GM12878 (cell line): ENCODE results near the gene MOK. TPM values are rescaled to one million over a fixed set of nuclear protein-coding genes. Genes with fewer than 3 reads are reported as not detected.

ENCODE experiments used
- ATAC-seq: fragments of 200-7000 bp; cut with Tn5 transposase; 3 replicates; pipeline ENCODE4 v1.9.1; 2020; ENCODE audit warnings: mild to moderate bottlenecking, moderate library complexity
- BruUV-seq: library from RNA; stranded (reverse); fragments of 400-500 nt; replicated peaks from 2 replicates; lab custom pipeline; 2021; lab: Mats Ljungman, UMichigan
- CTCF ChIA-PET: fragments of 300-600 bp; sonication (Branson Sonifier 250); formaldehyde crosslinking; extraction: SDS; loops from one replicate; lab custom pipeline; 2021; ENCODE audit warnings: inconsistent platforms; lab: Yijun Ruan, JAX
- POLR2A ChIA-PET: fragments of 350-600 bp; formaldehyde crosslinking; extraction: SDS; loops from one replicate; lab custom pipeline; 2021; ENCODE audit warnings: inconsistent platforms; lab: Charles Lee
- RAD21 ChIA-PET: fragments of 300-600 bp; sonication (Branson Sonifier 250); formaldehyde crosslinking; loops from one replicate; lab custom pipeline; 2023; ENCODE audit warnings: antibody characterized with exemption; ENCODE audit not compliant: unreplicated experiment; lab: Charles Lee
- SMC1A ChIA-PET: fragments of 300-600 bp; sonication (Branson Sonifier 250); formaldehyde crosslinking; loops from one replicate; lab custom pipeline; 2023; ENCODE audit not compliant: unreplicated experiment, uncharacterized antibody; lab: Charles Lee
- DNase-seq: peaks from one replicate; pipeline ENCODE4 v3.0.0-alpha.2; 2011; ENCODE audit warnings: low read depth, low spot score
- FAIRE-seq: peaks from 3 replicates; lab custom pipeline; 2011; peaks lifted over from hg19 to GRCh38; lab: Jason Lieb, UNC
- H2AFZ ChIP-seq: 2 replicates; pipeline ENCODE4 v1.6.0; 2011; ENCODE audit warnings: low read depth, low read length, control low read depth; ENCODE audit not compliant: control insufficient read depth
- H3K27ac ChIP-seq: 2 replicates; pipeline ENCODE4 v1.5.1; 2011; ENCODE audit warnings: control low read depth; ENCODE audit not compliant: control insufficient read depth, insufficient read depth
- H3K27me3 ChIP-seq, 2 experiments: replicated peaks in 1 of 2; 2 replicates each; pipeline versions ENCODE4 v1.6.0 to v1.6.1; 2011; ENCODE audit warnings: low read length in 1 of 2; ENCODE audit not compliant: control insufficient read depth in 2 of 2, insufficient read depth in 2 of 2
- H3K36me3 ChIP-seq, 2 experiments: 2 replicates each; pipeline ENCODE4 v1.5.1; 2011; ENCODE audit warnings: low read length in 1 of 2; ENCODE audit not compliant: control insufficient read depth in 2 of 2, insufficient read depth in 2 of 2
- H3K4me1 ChIP-seq: 2 replicates; pipeline ENCODE4 v1.6.1; 2011; ENCODE audit warnings: mild to moderate bottlenecking, low read length, moderate library complexity, mixed read lengths; ENCODE audit not compliant: control insufficient read depth, insufficient read depth
- H3K4me2 ChIP-seq: 2 replicates; pipeline ENCODE4 v1.6.0; 2011; ENCODE audit warnings: control low read depth; ENCODE audit not compliant: control insufficient read depth, insufficient read depth
- H3K4me3 ChIP-seq: fragments of 200-600 bp; sonication (generic); 2 replicates; pipeline ENCODE4 v1.5.1; 2016
- H3K79me2 ChIP-seq: 2 replicates; pipeline ENCODE4 v1.6.0; 2011; ENCODE audit warnings: low read length; ENCODE audit not compliant: control insufficient read depth, insufficient read depth
- H3K9ac ChIP-seq: 2 replicates; pipeline ENCODE4 v1.8.0; 2011; ENCODE audit warnings: low read length, control low read depth, mixed read lengths; ENCODE audit not compliant: control insufficient read depth, insufficient read depth
- H3K9me3 ChIP-seq: replicated peaks from 3 replicates; pipeline ENCODE4 v1.5.1; 2011; ENCODE audit warnings: mild to moderate bottlenecking, low read length; ENCODE audit not compliant: control insufficient read depth, insufficient read depth
- H4K20me1 ChIP-seq: 2 replicates; pipeline ENCODE4 v1.6.0; 2011; ENCODE audit not compliant: control insufficient read depth, insufficient read depth
- ATF2 ChIP-seq: IDR thresholded peaks from 2 replicates; pipeline ENCODE4 v1.6.1; 2012; ENCODE audit warnings: low read length, inconsistent platforms
- CHD4 ChIP-seq: fragments of 200-600 bp; sonication (generic); IDR thresholded peaks from 2 replicates; pipeline ENCODE4 v1.6.1; 2016; ENCODE audit warnings: mild to moderate bottlenecking
- IRF5 ChIP-seq: fragments of 450-650 bp; IDR thresholded peaks from 2 replicates; pipeline ENCODE4 v1.6.1; 2017; ENCODE audit warnings: borderline replicate concordance
- MAX ChIP-seq: IDR thresholded peaks from 2 replicates; pipeline ENCODE4 v1.6.1; 2012; ENCODE audit warnings: low read depth, low read length, improper control_type of control experiment
- NFYA ChIP-seq: IDR thresholded peaks from 2 replicates; pipeline ENCODE4 v1.6.1; 2011; ENCODE audit warnings: low read depth, mild to moderate bottlenecking, low read length, improper control_type of control experiment, borderline replicate concordance
- PAX8 ChIP-seq: fragments of 450-650 bp; IDR thresholded peaks from 2 replicates; pipeline ENCODE4 v1.6.1; 2017; ENCODE audit warnings: mild to moderate bottlenecking, moderate library complexity
- POLR2AphosphoS5 ChIP-seq: IDR thresholded peaks from 2 replicates; pipeline ENCODE4 v1.6.1; 2011; ENCODE audit warnings: mild to moderate bottlenecking, low read length, inconsistent platforms
- RAD21 ChIP-seq: IDR thresholded peaks from 2 replicates; pipeline ENCODE4 v1.6.1; 2011; ENCODE audit warnings: mild to moderate bottlenecking, low read depth, low read length, moderate library complexity; ENCODE audit not compliant: insufficient read depth
- ZNF274 ChIP-seq: IDR thresholded peaks from one replicate; pipeline ENCODE4 v1.8.0; 2011; ENCODE audit not compliant: insufficient read length, insufficient read depth
- WGBS: methylation state at CpG from one replicate; pipeline ENCODE4 v1.1.6; 2016; ENCODE audit warnings: low lambda C conversion rate; ENCODE audit not compliant: insufficient replicate concordance, insufficient coverage; ENCODE audit errors: missing lambda C conversion rate; 5-methylcytosine and 5-hydroxymethylcytosine counted together
- in situ Hi-C: fragments of 300-500 bp; cut with MboI; formaldehyde crosslinking; loops from 9 replicates; pipeline ENCODE4 v1.14.3; 2018; ENCODE audit warnings: mixed read lengths
- intact Hi-C: fragments of 100-400 bp; cut with micrococcal nuclease; formaldehyde crosslinking; loops from one replicate; pipeline ENCODE4 v1.14.2; 2022; ENCODE audit not compliant: unreplicated experiment
- polyA plus RNA-seq, 11 experiments: library from polyadenylated mRNA; depleted of rRNA in 4 of 11; unstranded in 6 of 11; stranded (reverse) in 5 of 11; fragments of >200 nt; fragmentation: Nextera tagmentation in 4 of 11; fragmentation: Illumina TruSeq in 1 of 11; extraction: Ambion mirVana in 4 of 11; extraction: Trizol in 1 of 11; gene quantifications; 1 replicate in 1 of 11; 2 replicates in 10 of 11; pipeline versions ENCODE4 v1.2.1 to v1.2.3, GENCODE V29; 2011 to 2016; ENCODE audit warnings: inconsistent platforms in 2 of 11, missing spikeins in 2 of 11, low read depth in 1 of 11
- total RNA-seq, 4 experiments: library from RNA; depleted of rRNA in 3 of 4; stranded (reverse); fragments of >200 nt in 3 of 4; fragmentation: Illumina TruSeq in 1 of 4; extraction: Trizol in 1 of 4; gene quantifications; 2 replicates each; pipeline versions ENCODE4 v1.2.1 to v1.2.3, GENCODE V29; 2013 to 2021

The MOK gene
- total and polyA plus RNA-seq, 10 of the 15 experiments (the other 5 are each of a cell fraction or from before 2014, with no cell fraction given): 0.10 to 3.0 (median 1.4) TPM

GRCh38 chr14:102231476-102232347 is 73.3 kb downstream of the MOK start:
- no peak for ATAC-seq
- Histone ChIP-seq H3K4me3 (no peak overlapping the region), H4K20me1 (no peaks in the 10 kb centered on the region), H3K9ac (no peak overlapping the region), H3K9me3 (no peaks in the 10 kb centered on the region), H3K27ac (no peak overlapping the region), H3K79me2 (no peaks in the 10 kb centered on the region), H2AFZ (no peak overlapping the region), H3K27me3 (no peaks in the 10 kb centered on the region; a peak in 1 of 4 replicates), H3K36me3 (no peaks in the 10 kb centered on the region), H3K4me2 (no peak overlapping the region), H3K4me1 (no peaks in the 10 kb centered on the region)
- in situ Hi-C loops: no loop called here
- ChIA-PET CTCF (interaction anchor here (1.0 kb wide), 1 partner anchor 19 kb away, joined by 3 read pairs; no protein-coding TSS in a partner anchor), POLR2A (no interaction called here), SMC1A (no interaction called here), RAD21 (no interaction called here)
- TF ChIP-seq MAX: no peak
- TF ChIP-seq PAX8: no peak
- TF ChIP-seq CHD4: no peak
- no peak for TF ChIP-seq ATF2
- no peak for TF ChIP-seq RAD21
- TF ChIP-seq NFYA: no peak
- no peak for TF ChIP-seq ZNF274
- no peak for TF ChIP-seq POLR2AphosphoS5
- TF ChIP-seq IRF5: no peak
- intact Hi-C loops: no loop called here
- WGBS: 71% methylated on average over 22 of the region's 22 CpGs
- BruUV-seq: no TSS peak
- DNase-seq: no peak
- no peak for FAIRE-seq
